HEK293 (cell line): ENCODE measurements around the gene MON2.

ENCODE experiments used
- CTCF ChIA-PET: fragments of 350-600 bp; formaldehyde crosslinking; extraction: SDS; loops from one replicate; lab custom pipeline; 2021; ENCODE audit warnings: antibody characterized with exemption; lab: Yijun Ruan, JAX
- POLR2A ChIA-PET: fragments of 300-600 bp; formaldehyde crosslinking; extraction: SDS; loops from one replicate; lab custom pipeline; 2020; ENCODE audit warnings: antibody characterized with exemption, inconsistent platforms; lab: Yijun Ruan, JAX
- H3K27ac ChIP-seq: fragments of 200-500 bp; sonication (Bioruptor generic); 2 replicates; pipeline ENCODE4 v1.5.1; 2014; ENCODE audit warnings: low read depth, low read length, control low read depth, inconsistent platforms; ENCODE audit errors: extremely low read depth
- H3K36me3 ChIP-seq, 2 experiments: fragments of 200-500 bp in 1 of 2; sonication (Bioruptor generic) in 1 of 2; 1 replicate in 1 of 2; 2 replicates in 1 of 2; pipeline ENCODE4 v1.5.1; 2014 to 2017; ENCODE audit warnings: inconsistent platforms in 2 of 2, low read length in 2 of 2; ENCODE audit not compliant: control insufficient read depth in 2 of 2, insufficient read depth in 1 of 2
- H3K4me1 ChIP-seq: fragments of 200-500 bp; sonication (Bioruptor generic); 2 replicates; pipeline ENCODE4 v1.5.1; 2014; ENCODE audit warnings: mild to moderate bottlenecking, low read length, inconsistent platforms; ENCODE audit not compliant: control insufficient read depth, insufficient read depth
- H3K4me3 ChIP-seq: 2 replicates; pipeline ENCODE4 v1.5.1; 2011; ENCODE audit warnings: low read depth, mild to moderate bottlenecking, control low read depth, low read length, moderate library complexity
- H3K9me3 ChIP-seq: fragments of 200-500 bp; sonication (Bioruptor generic); 2 replicates; pipeline ENCODE4 v1.5.1; 2014; ENCODE audit warnings: low read depth, low read length, inconsistent platforms; ENCODE audit not compliant: control insufficient read depth, insufficient read depth
- AEBP2 ChIP-seq: fragments of 450-650 bp; formaldehyde crosslinking; IDR thresholded peaks from 2 replicates; pipeline ENCODE4 v1.5.1; 2016; ENCODE audit warnings: missing biosample characterization, missing genetic modification characterization, borderline replicate concordance
- KLF1 ChIP-seq: fragments of 450-650 bp; formaldehyde crosslinking; IDR thresholded peaks from 2 replicates; pipeline ENCODE4 v1.5.1; 2016; ENCODE audit warnings: missing biosample characterization, missing genetic modification characterization
- MYNN ChIP-seq: fragments of 450-650 bp; formaldehyde crosslinking; IDR thresholded peaks from 2 replicates; pipeline ENCODE4 v1.5.1; 2016; ENCODE audit warnings: missing biosample characterization, missing genetic modification characterization, borderline replicate concordance
- PRDM1 ChIP-seq: fragments of 450-650 bp; formaldehyde crosslinking; IDR thresholded peaks from 2 replicates; pipeline ENCODE4; 2016; ENCODE audit warnings: missing biosample characterization, missing genetic modification characterization
- SCRT1 ChIP-seq: fragments of 450-650 bp; formaldehyde crosslinking; IDR thresholded peaks from 2 replicates; pipeline ENCODE4 v1.5.1; 2016; ENCODE audit warnings: missing biosample characterization, missing genetic modification characterization, borderline replicate concordance
- TCF7L2 ChIP-seq: IDR thresholded peaks from 2 replicates; pipeline ENCODE4 v1.6.1; 2011; ENCODE audit warnings: low read depth, mild to moderate bottlenecking, inconsistent platforms, low read length, moderate library complexity, borderline replicate concordance
- ZBTB6 ChIP-seq: fragments of 450-650 bp; formaldehyde crosslinking; IDR thresholded peaks from 2 replicates; pipeline ENCODE4 v1.5.1; 2017; ENCODE audit warnings: missing biosample characterization, missing genetic modification characterization
- ZFP37 ChIP-seq: fragments of 450-650 bp; formaldehyde crosslinking; IDR thresholded peaks from 2 replicates; pipeline ENCODE4 v1.5.1; 2016; ENCODE audit warnings: missing biosample characterization, missing genetic modification characterization
- ZNF112 ChIP-seq: fragments of 450-650 bp; formaldehyde crosslinking; IDR thresholded peaks from 2 replicates; pipeline ENCODE4 v1.5.0; 2017; ENCODE audit warnings: missing biosample characterization, missing genetic modification characterization
- ZNF292 ChIP-seq: fragments of 450-650 bp; formaldehyde crosslinking; IDR thresholded peaks from 2 replicates; pipeline ENCODE4 v1.5.1; 2016; ENCODE audit warnings: low read depth, missing biosample characterization, missing genetic modification characterization, borderline replicate concordance
- ZNF341 ChIP-seq: fragments of 450-650 bp; formaldehyde crosslinking; IDR thresholded peaks from 2 replicates; pipeline ENCODE4; 2016; ENCODE audit warnings: low read depth, missing biosample characterization, missing genetic modification characterization
- ZNF433 ChIP-seq: fragments of 450-650 bp; formaldehyde crosslinking; IDR thresholded peaks from 2 replicates; pipeline ENCODE4 v1.5.1; 2016; ENCODE audit warnings: missing biosample characterization, missing genetic modification characterization, low read depth
- ZNF514 ChIP-seq: fragments of 450-650 bp; formaldehyde crosslinking; IDR thresholded peaks from 2 replicates; pipeline ENCODE4 v1.5.1; 2016; ENCODE audit warnings: missing biosample characterization, missing genetic modification characterization
- ZNF555 ChIP-seq: fragments of 450-650 bp; formaldehyde crosslinking; conservative IDR thresholded peaks from 2 replicates; pipeline ENCODE4 v1.5.1; 2017; ENCODE audit warnings: missing biosample characterization, mild to moderate bottlenecking, missing genetic modification characterization, inconsistent platforms
- ZNF624 ChIP-seq: fragments of 450-650 bp; formaldehyde crosslinking; IDR thresholded peaks from 2 replicates; pipeline ENCODE4 v1.5.1; 2017; ENCODE audit warnings: missing biosample characterization, missing genetic modification characterization
- ZNF654 ChIP-seq: fragments of 450-650 bp; formaldehyde crosslinking; IDR thresholded peaks from 2 replicates; pipeline ENCODE4 v1.5.1; 2016; ENCODE audit warnings: low read depth, missing biosample characterization, missing genetic modification characterization
- TF ChIP-seq, protein P1 (sequence below): fragments of 450-650 bp; formaldehyde crosslinking; IDR thresholded peaks from 2 replicates; pipeline ENCODE4 v1.5.1; 2016; ENCODE audit warnings: missing biosample characterization, missing genetic modification characterization, low read depth
- TF ChIP-seq, protein P2 (sequence below): fragments of 450-650 bp; formaldehyde crosslinking; IDR thresholded peaks from 2 replicates; pipeline ENCODE4; 2016; ENCODE audit warnings: missing biosample characterization, missing genetic modification characterization

MON2 gene

GRCh38 chr12:62576503-62576902 is 109.9 kb downstream of the MON2 start:
- Histone ChIP-seq H3K4me3 (no peak overlapping the region), H3K4me1 (no peaks in the 10 kb centered on the region), H3K36me3 (peaks cover 8 to 20% of the 10 kb centered on the region in 2 experiments), H3K9me3 (no peaks in the 10 kb centered on the region), H3K27ac (no peak overlapping the region)
- ChIA-PET POLR2A (no interaction called here), CTCF (interaction anchor here (0.6 kb wide), 1 partner anchor 1189 kb away, joined by 4 read pairs; no protein-coding TSS in a partner anchor)
- TF ChIP-seq ZNF433 (tag by site-specific recombination) (no peak), ZNF112 (tag by site-specific recombination) (no peak)

DNA sequence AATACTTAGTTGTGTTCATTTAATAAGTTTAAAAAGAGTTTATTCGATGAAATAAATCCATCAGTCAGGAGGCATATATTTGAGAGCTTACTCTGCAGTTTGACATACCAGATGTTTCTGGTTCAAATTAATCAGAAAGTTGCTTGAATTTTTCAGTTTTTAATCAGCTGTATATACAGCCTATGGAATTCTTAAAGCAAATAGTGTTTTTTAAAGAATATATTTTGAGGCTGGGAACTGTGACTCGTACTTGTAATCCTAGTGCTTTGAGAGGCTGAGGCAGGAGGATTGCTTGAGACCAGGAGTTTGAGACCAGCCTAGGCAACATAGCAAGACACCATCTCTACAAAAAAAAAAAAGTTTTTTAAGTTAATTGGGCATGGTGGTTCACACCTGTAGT is 112.1 kb downstream of the MON2 start:
- H3K4me1 ChIP-seq = no peaks in the 10 kb centered on the region
- H3K27ac ChIP-seq = no peak overlapping the region
- ChIA-PET CTCF (interaction anchor here (0.9 to 1.2 kb wide), 2 partner anchors 217 to 221 kb away, joined by 3 to 4 read pairs; no protein-coding TSS in a partner anchor), POLR2A (no interaction called here)
- H3K9me3 ChIP-seq = no peaks in the 10 kb centered on the region
- H3K4me3 ChIP-seq = no peak overlapping the region
- peaks cover 8 to 15% of the 10 kb centered on the region in 2 experiments for H3K36me3 ChIP-seq
- TF ChIP-seq, protein P1, sequence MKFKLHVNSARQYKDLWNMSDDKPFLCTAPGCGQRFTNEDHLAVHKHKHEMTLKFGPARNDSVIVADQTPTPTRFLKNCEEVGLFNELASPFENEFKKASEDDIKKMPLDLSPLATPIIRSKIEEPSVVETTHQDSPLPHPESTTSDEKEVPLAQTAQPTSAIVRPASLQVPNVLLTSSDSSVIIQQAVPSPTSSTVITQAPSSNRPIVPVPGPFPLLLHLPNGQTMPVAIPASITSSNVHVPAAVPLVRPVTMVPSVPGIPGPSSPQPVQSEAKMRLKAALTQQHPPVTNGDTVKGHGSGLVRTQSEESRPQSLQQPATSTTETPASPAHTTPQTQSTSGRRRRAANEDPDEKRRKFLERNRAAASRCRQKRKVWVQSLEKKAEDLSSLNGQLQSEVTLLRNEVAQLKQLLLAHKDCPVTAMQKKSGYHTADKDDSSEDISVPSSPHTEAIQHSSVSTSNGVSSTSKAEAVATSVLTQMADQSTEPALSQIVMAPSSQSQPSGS (tag by site-specific recombination) = no peak
- TF ChIP-seq TCF7L2 = no peak
- TF ChIP-seq ZBTB6 (tag by site-specific recombination) = no peak
- TF ChIP-seq KLF1 = no peak
- no peak for TF ChIP-seq PRDM1 (tag by site-specific recombination)
- TF ChIP-seq ZNF624 = no peak
- TF ChIP-seq, protein P2, sequence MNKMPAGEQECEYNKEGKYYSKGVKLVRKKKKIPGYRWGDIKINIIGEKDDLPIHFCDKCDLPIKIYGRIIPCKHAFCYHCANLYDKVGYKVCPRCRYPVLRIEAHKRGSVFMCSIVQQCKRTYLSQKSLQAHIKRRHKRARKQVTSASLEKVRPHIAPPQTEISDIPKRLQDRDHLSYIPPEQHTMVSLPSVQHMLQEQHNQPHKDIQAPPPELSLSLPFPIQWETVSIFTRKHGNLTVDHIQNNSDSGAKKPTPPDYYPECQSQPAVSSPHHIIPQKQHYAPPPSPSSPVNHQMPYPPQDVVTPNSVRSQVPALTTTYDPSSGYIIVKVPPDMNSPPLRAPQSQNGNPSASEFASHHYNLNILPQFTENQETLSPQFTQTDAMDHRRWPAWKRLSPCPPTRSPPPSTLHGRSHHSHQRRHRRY (tag by site-specific recombination) = no peak

- POLR2A ChIA-PET = interaction anchor here (1.0 kb wide), 1 partner anchor 22 kb away, joined by 6 read pairs; no protein-coding TSS in a partner anchor
- Histone ChIP-seq H3K9me3 (no peaks in the 10 kb centered on the region), H3K4me3 (no peak overlapping the region), H3K4me1 (no peaks in the 10 kb centered on the region)
- TF ChIP-seq ZNF654 (tag by site-specific recombination) = peak; percentile 69
- no peak for TF ChIP-seq ZNF514 (tag by site-specific recombination)
- TF ChIP-seq, all 188 proteins: peak for 1
- Histone ChIP-seq H3K27ac (no peak overlapping the region), H3K36me3 (peaks cover 0 to 4% of the 10 kb centered on the region in 2 experiments)
- CTCF ChIA-PET = interaction anchor here (0.7 to 5.0 kb wide), 13 partner anchors 10 to 487 kb away, joined by 3 to 58 read pairs (median 4); no protein-coding TSS in a partner anchor
Measured at GRCh38 chr12:62581288-62582064, 114.8 kb downstream of the MON2 start.

DNA sequence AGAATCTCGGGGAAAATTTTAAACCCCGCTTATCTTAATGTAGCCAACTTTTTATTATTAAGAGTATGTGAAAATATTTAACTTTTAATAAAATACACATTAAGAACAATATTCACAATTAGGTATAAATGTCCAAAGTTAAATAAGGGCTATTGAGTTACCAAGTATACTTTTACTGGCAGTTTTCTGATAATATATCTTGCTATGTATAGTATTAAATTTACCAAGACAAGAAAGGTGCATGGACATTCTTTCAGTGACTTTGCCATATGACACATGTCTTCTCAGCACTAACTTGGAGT is 115.4 kb downstream of the MON2 start:
- H3K9me3 ChIP-seq = no peaks in the 10 kb centered on the region
- H3K4me1 ChIP-seq = no peaks in the 10 kb centered on the region
- POLR2A ChIA-PET = interaction anchor here (1.0 kb wide), 1 partner anchor 21 kb away, joined by 6 read pairs; no protein-coding TSS in a partner anchor
- no peak overlapping the region for H3K4me3 ChIP-seq
- CTCF ChIA-PET = interaction anchor here (0.5 to 5.0 kb wide), 15 partner anchors 11 to 486 kb away, joined by 3 to 58 read pairs (median 3); no protein-coding TSS in a partner anchor
- H3K36me3 ChIP-seq = peaks cover 0 to 4% of the 10 kb centered on the region in 2 experiments
- H3K27ac ChIP-seq = no peak overlapping the region
- TF ChIP-seq SCRT1 (tag by site-specific recombination) (no peak), ZNF341 (tag by site-specific recombination) (no peak), ZBTB6 (tag by site-specific recombination) (no peak), ZNF292 (tag by site-specific recombination) (no peak), MYNN (tag by site-specific recombination) (no peak), AEBP2 (tag by site-specific recombination) (no peak), ZNF555 (tag by site-specific recombination) (no peak), ZFP37 (tag by site-specific recombination) (no peak)
- TF ChIP-seq, all 188 proteins: peak for 0
